NCI-H1436 treated with DMSO at 0.1 percent for 48 hours (cell line): ENCODE results near the gene MAGEC3.

Experiments
- DNase-seq: peaks from one replicate; lab custom pipeline; 2025; lab: John Stamatoyannopoulos, UW

MAGEC3 gene

GRCh38 chrX:141947350-141947749 is 109.2 kb downstream of the MAGEC3 start:
- DNase-seq = no peak
